ENCODE data around the gene CSNK1A1.

- TF ChIP-seq CTCF (IDR thresholded peaks at IDR 0.05) (no peak), POLR2A (IDR thresholded peaks at IDR 0.05) (no peak), POLR2AphosphoS5 (IDR thresholded peaks at IDR 0.05) (no peak), EP300 (IDR thresholded peaks at IDR 0.05) (no peak)
Measured at GRCh38 chr5:149500922-149501582, 50.2 kb downstream of the CSNK1A1 start.
